Neural cell (in vitro differentiated cells): Measurements from ENCODE around the gene UBAC2. TPM values are rescaled to one million over a fixed set of nuclear protein-coding genes. Genes with fewer than 3 reads are reported as not detected.

Experiments
- H2AFZ ChIP-seq: fragments of 200-600, 300-800 bp; sonication (generic), shearing (Covaris generic); 2 replicates; pipeline ENCODE4 v1.6.0; 2014; ENCODE audit warnings: low read depth, mild to moderate bottlenecking, antibody characterized with exemption, low read length, moderate library complexity
- H3F3A ChIP-seq: fragments of 200-600 bp; shearing (Covaris generic); 2 replicates; pipeline ENCODE4 v1.6.1; 2016; ENCODE audit warnings: mild to moderate bottlenecking, moderate library complexity, mixed read lengths, antibody characterized with exemption, low read length; ENCODE audit not compliant: insufficient read depth, poor library complexity, severe bottlenecking
- H3K27ac ChIP-seq: fragments of 200-600, 300-800 bp; sonication (generic), shearing (Covaris generic); 2 replicates; pipeline ENCODE4 v1.5.1; 2014; ENCODE audit warnings: mild to moderate bottlenecking, low read length, moderate library complexity
- H3K27me3 ChIP-seq: fragments of 300-800, 200-600 bp; sonication (generic), shearing (Covaris generic); 2 replicates; pipeline ENCODE4 v1.6.0; 2014; ENCODE audit warnings: mild to moderate bottlenecking, low read depth, low read length, moderate library complexity; ENCODE audit not compliant: insufficient read depth
- H3K36me3 ChIP-seq: fragments of 300-800, 200-600 bp; sonication (generic), shearing (Covaris generic); 2 replicates; pipeline ENCODE4 v1.5.1; 2014; ENCODE audit warnings: mild to moderate bottlenecking, antibody characterized with exemption, low read length, moderate library complexity; ENCODE audit not compliant: insufficient read depth
- H3K4me2 ChIP-seq: fragments of 300-800, 200-600 bp; sonication (generic), shearing (Covaris generic); 2 replicates; pipeline ENCODE4 v1.6.0; 2014; ENCODE audit warnings: mild to moderate bottlenecking, low read length
- H3K4me3 ChIP-seq: fragments of 300-800, 200-600 bp; sonication (generic), shearing (Covaris generic); 2 replicates; pipeline ENCODE4 v1.5.1; 2014; ENCODE audit warnings: mild to moderate bottlenecking, low read length, moderate library complexity
- H3K79me2 ChIP-seq: fragments of 200-600 bp; shearing (Covaris generic); replicated peaks from 2 replicates; pipeline ENCODE4 v1.6.0; 2014; ENCODE audit warnings: mild to moderate bottlenecking, low read length, moderate library complexity; ENCODE audit not compliant: insufficient read depth
- H3K9ac ChIP-seq: fragments of 300-800, 200-600 bp; sonication (generic), shearing (Covaris generic); 2 replicates; pipeline ENCODE4 v1.6.1; 2016; ENCODE audit warnings: mild to moderate bottlenecking, low read length, mixed read lengths
- H3K9me2 ChIP-seq: fragments of 200-600 bp; shearing (Covaris generic); 2 replicates; pipeline ENCODE4 v1.6.1; 2016; ENCODE audit warnings: mild to moderate bottlenecking, low read length, mixed read lengths; ENCODE audit not compliant: insufficient read depth
- H3K9me3 ChIP-seq: fragments of 200-600, 300-800 bp; sonication (generic), shearing (Covaris generic); 2 replicates; pipeline ENCODE4 v1.6.1; 2016; ENCODE audit warnings: mild to moderate bottlenecking, mixed run types, low read length, moderate library complexity, mixed read lengths
- H4K20me1 ChIP-seq: fragments of 200-600 bp; shearing (Covaris generic); 2 replicates; pipeline ENCODE4 v1.6.1; 2016; ENCODE audit warnings: mild to moderate bottlenecking, mixed run types; ENCODE audit not compliant: insufficient read depth
- EP300 ChIP-seq: fragments of 450-650 bp; conservative IDR thresholded peaks from 2 replicates; pipeline ENCODE4 v1.6.1; 2014; ENCODE audit warnings: antibody characterized with exemption, mild to moderate bottlenecking, moderate library complexity; ENCODE audit not compliant: poor library complexity, severe bottlenecking
- EZH2 ChIP-seq: fragments of 200-600, 300-800 bp; shearing (Covaris generic), sonication (generic); IDR thresholded peaks from 2 replicates; pipeline ENCODE4 v1.6.1; 2014; ENCODE audit warnings: antibody characterized with exemption, low read length, borderline replicate concordance, mild to moderate bottlenecking; ENCODE audit not compliant: insufficient read depth, poor library complexity, severe bottlenecking
- MXI1 ChIP-seq: fragments of 450-650 bp; conservative IDR thresholded peaks from 2 replicates; pipeline ENCODE4 v1.6.1; 2014; ENCODE audit warnings: antibody characterized with exemption, mild to moderate bottlenecking; ENCODE audit not compliant: poor library complexity, severe bottlenecking
- POLR2AphosphoS5 ChIP-seq: IDR thresholded peaks from 2 replicates; pipeline ENCODE4 v1.6.1; 2012
- RAD21 ChIP-seq: fragments of 450-650 bp; conservative IDR thresholded peaks from 2 replicates; pipeline ENCODE4 v1.6.1; 2014; ENCODE audit warnings: antibody characterized with exemption, mild to moderate bottlenecking, moderate library complexity
- REST ChIP-seq: IDR thresholded peaks from 2 replicates; pipeline ENCODE4 v1.6.1; 2012; ENCODE audit warnings: borderline replicate concordance
- SMC3 ChIP-seq: fragments of 450-650 bp; conservative IDR thresholded peaks from 2 replicates; pipeline ENCODE4 v1.6.1; 2014; ENCODE audit warnings: antibody characterized with exemption, mild to moderate bottlenecking, moderate library complexity; ENCODE audit not compliant: poor library complexity
- TAF1 ChIP-seq: IDR thresholded peaks from 2 replicates; pipeline ENCODE4 v1.6.1; 2012; ENCODE audit warnings: low read depth
- polyA plus RNA-seq: library from polyadenylated mRNA; depleted of rRNA; stranded (reverse); fragments of >200 nt; gene quantifications from 2 replicates; pipeline ENCODE4 v1.2.3, GENCODE V29; 2014
- TF ChIP-seq, protein P1 (sequence below): fragments of 450-650 bp; IDR thresholded peaks from 2 replicates; pipeline ENCODE4 v1.5.1; 2014; ENCODE audit warnings: antibody characterized with exemption, mild to moderate bottlenecking, moderate library complexity; ENCODE audit not compliant: poor library complexity, severe bottlenecking

The UBAC2 gene
- polyA plus RNA-seq, 1 donor from 2014 or later: 56.9 TPM

DNA sequence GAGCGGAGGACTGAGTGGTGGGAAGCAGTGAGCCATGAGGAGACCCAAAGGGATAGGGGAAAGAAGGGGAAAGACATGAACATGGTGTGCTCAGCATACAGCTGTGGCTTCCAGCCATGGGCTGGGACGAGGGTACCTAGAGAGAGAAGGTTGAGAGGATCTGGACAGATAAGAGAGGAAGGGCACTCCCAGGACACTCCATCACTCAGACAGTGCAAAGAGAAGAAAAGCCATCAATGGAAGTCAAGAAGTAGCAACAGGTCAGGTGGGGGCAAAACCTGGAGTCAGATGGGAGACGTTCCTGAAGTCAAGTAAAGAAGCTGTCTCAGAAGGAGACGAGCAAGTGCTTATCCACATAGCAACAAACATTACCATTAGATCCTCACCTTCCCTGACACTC, 40.2 kb upstream of the UBAC2 start:
- H3K79me2 ChIP-seq: no peaks in the 10 kb centered on the region
- no peaks in the 10 kb centered on the region for H3K36me3 ChIP-seq
- H3K9me3 ChIP-seq: no peaks in the 10 kb centered on the region
- no peaks in the 10 kb centered on the region for H4K20me1 ChIP-seq
- no peaks in the 10 kb centered on the region for H3K27me3 ChIP-seq
- no peak overlapping the region for H3K4me2 ChIP-seq
- no peak overlapping the region for H3K4me3 ChIP-seq
- H3K27ac ChIP-seq: peak overlapping the region; percentile 78
- H3K9ac ChIP-seq: peak overlapping the region; percentile 33
- TF ChIP-seq REST (no peak), RAD21 (no peak), EZH2 (no peak), EP300 (no peak), POLR2AphosphoS5 (no peak), MXI1 (no peak), TAF1 (no peak), SMC3 (no peak)
- TF ChIP-seq, protein P1, sequence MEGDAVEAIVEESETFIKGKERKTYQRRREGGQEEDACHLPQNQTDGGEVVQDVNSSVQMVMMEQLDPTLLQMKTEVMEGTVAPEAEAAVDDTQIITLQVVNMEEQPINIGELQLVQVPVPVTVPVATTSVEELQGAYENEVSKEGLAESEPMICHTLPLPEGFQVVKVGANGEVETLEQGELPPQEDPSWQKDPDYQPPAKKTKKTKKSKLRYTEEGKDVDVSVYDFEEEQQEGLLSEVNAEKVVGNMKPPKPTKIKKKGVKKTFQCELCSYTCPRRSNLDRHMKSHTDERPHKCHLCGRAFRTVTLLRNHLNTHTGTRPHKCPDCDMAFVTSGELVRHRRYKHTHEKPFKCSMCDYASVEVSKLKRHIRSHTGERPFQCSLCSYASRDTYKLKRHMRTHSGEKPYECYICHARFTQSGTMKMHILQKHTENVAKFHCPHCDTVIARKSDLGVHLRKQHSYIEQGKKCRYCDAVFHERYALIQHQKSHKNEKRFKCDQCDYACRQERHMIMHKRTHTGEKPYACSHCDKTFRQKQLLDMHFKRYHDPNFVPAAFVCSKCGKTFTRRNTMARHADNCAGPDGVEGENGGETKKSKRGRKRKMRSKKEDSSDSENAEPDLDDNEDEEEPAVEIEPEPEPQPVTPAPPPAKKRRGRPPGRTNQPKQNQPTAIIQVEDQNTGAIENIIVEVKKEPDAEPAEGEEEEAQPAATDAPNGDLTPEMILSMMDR: no peak
- H3F3A ChIP-seq: no peaks in the 10 kb centered on the region
- H2AFZ ChIP-seq: no peak overlapping the region
- H3K9me2 ChIP-seq: no peaks in the 10 kb centered on the region

- Histone ChIP-seq H3K9me3 (no peaks in the 10 kb centered on the region), H2AFZ (no peak overlapping the region), H3K27ac (no peak overlapping the region), H3K9ac (no peak overlapping the region), H3K4me3 (no peak overlapping the region), H3K27me3 (no peaks in the 10 kb centered on the region), H3F3A (no peaks in the 10 kb centered on the region), H3K9me2 (no peaks in the 10 kb centered on the region), H3K36me3 (no peaks in the 10 kb centered on the region), H3K79me2 (no peaks in the 10 kb centered on the region), H3K4me2 (no peak overlapping the region), H4K20me1 (no peaks in the 10 kb centered on the region)
- TF ChIP-seq, protein P1: no peak
- TF ChIP-seq POLR2AphosphoS5 (no peak), TAF1 (no peak), EZH2 (no peak)
These were observed 39.1 kb upstream of the UBAC2 start for GRCh38 chr13:99161512-99161911.
